D721Med (cell line): ENCODE results near the gene NEGR1.

ENCODE experiments used
- DNase-seq: peaks from one replicate; pipeline ENCODE4 v3.0.0; 2011; ENCODE audit warnings: low spot score; ENCODE audit not compliant: insufficient read length
- FAIRE-seq: peaks from 2 replicates; lab custom pipeline; 2011; peaks lifted over from hg19 to GRCh38; lab: Jason Lieb, UNC
- CTCF ChIP-seq: IDR thresholded peaks from 2 replicates; pipeline ENCODE4 v1.5.1; 2012; ENCODE audit warnings: mild to moderate bottlenecking, control low read depth; ENCODE audit not compliant: insufficient read depth; ENCODE audit errors: missing control alignments

The NEGR1 gene

GRCh38 chr1:72282271-72283021 lies at the start of gene NEGR1:
NEGR1 (minus strand) TSS chr1:72282539.
- DNase-seq, result no peak
- no peak for FAIRE-seq
- peak; percentile 24 for TF ChIP-seq CTCF

GRCh38 chr1:72326494-72326893 lies 44.2 kb upstream of the NEGR1 start:
- TF ChIP-seq CTCF, result no peak
- no peak for FAIRE-seq
- no peak for DNase-seq

- no peak for FAIRE-seq
- no peak for DNase-seq
- no peak for TF ChIP-seq CTCF
These were observed 42.1 kb upstream of the NEGR1 start for GRCh38 chr1:72324451-72324850.

- TF ChIP-seq CTCF, result no peak
- DNase-seq, result no peak
- no peak for FAIRE-seq
These were observed 40.6 kb upstream of the NEGR1 start for GRCh38 chr1:72322910-72323309.

GRCh38 chr1:72296501-72296900 lies 14.2 kb upstream of the NEGR1 start:
- no peak for DNase-seq
- no peak for FAIRE-seq
- TF ChIP-seq CTCF, result no peak

- FAIRE-seq (no peak), DNase-seq (no peak)
- no peak for TF ChIP-seq CTCF
These were observed 6.5 kb upstream of the NEGR1 start for GRCh38 chr1:72288886-72289285.

- TF ChIP-seq CTCF, result no peak
- DNase-seq (no peak), FAIRE-seq (no peak)
These were observed 4.1 kb upstream of the NEGR1 start for GRCh38 chr1:72286401-72286800.
